ENCODE data around the gene RIMS4.

DNA sequence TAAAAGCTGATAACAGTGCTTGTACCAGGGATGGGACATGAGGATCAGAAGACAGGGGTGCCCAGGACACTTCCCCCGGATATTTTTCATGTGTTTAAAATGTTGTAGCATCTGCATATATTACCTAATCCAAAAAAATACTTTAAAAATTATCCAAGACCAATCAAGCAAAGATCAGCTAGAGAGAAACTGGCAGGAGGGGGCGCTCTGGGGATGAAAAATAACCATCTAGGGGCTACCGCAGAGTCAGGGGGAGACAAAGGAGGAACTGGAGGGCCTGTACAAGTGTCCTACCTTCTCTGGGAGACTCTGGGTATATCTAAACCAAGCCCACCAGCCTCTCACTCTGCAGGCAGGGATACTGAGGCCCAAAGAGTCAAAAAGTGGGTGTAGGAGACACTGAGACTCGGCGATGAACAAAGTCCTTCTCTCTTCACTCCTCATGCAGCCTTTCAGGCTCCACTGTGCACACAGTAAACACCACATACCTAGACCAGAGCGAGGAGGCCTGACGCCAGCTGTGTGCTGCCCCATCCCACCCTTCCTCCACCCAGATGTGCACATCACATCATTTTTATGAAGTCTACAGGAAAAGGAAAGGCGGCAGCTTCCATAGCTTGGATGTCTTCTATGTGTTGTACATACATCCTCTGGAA, 9.8 kb downstream of the RIMS4 start:
- TF ChIP-seq, protein P1, sequence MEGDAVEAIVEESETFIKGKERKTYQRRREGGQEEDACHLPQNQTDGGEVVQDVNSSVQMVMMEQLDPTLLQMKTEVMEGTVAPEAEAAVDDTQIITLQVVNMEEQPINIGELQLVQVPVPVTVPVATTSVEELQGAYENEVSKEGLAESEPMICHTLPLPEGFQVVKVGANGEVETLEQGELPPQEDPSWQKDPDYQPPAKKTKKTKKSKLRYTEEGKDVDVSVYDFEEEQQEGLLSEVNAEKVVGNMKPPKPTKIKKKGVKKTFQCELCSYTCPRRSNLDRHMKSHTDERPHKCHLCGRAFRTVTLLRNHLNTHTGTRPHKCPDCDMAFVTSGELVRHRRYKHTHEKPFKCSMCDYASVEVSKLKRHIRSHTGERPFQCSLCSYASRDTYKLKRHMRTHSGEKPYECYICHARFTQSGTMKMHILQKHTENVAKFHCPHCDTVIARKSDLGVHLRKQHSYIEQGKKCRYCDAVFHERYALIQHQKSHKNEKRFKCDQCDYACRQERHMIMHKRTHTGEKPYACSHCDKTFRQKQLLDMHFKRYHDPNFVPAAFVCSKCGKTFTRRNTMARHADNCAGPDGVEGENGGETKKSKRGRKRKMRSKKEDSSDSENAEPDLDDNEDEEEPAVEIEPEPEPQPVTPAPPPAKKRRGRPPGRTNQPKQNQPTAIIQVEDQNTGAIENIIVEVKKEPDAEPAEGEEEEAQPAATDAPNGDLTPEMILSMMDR (IDR thresholded peaks at IDR 0.05) = no peak
- TF ChIP-seq POLR2A (IDR thresholded peaks at IDR 0.05) = no peak
